NT2/D1 (cell line): ENCODE results near the gene CEP250.

Source experiments
- SUZ12 ChIP-seq: IDR thresholded peaks from 2 replicates; pipeline ENCODE4 v1.6.1; 2011; ENCODE audit not compliant: insufficient read length, insufficient read depth; ENCODE audit errors: extremely low read depth
- YY1 ChIP-seq: IDR thresholded peaks from 2 replicates; pipeline ENCODE4 v1.6.1; 2011; ENCODE audit not compliant: insufficient read length, insufficient read depth
- ZNF274 ChIP-seq: IDR thresholded peaks from 2 replicates; pipeline ENCODE4 v1.6.1; 2011; ENCODE audit warnings: mild to moderate bottlenecking, low read depth, low read length

DNA sequence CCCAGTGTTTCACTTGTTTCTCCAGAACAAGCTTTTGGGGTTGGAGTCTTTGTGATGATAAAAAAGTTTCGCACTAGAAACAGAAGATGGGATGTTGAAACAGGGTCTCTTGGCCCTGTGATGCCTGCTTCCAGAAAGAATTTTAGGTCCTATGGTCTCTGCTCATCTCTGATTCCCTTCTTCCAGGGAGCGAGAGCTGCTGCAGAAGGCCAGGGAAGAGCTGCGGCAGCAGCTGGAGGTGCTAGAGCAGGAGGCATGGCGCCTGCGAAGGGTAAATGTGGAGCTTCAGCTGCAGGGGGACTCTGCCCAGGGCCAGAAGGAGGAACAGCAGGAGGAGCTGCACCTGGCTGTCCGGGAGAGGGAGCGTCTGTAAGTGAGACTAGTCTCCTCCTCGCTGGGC lies 18.3 kb downstream of the CEP250 start:
- TF ChIP-seq YY1 (no peak), ZNF274 (no peak), SUZ12 (no peak)
